K562 (cell line): ENCODE results near the gene ACVR2B. TPM values are rescaled to one million over a fixed set of nuclear protein-coding genes. Genes with fewer than 3 reads are reported as not detected.

Experiments used
- BACH1 ChIP-seq: fragments of 200-800 bp; sonication (Bioruptor generic); IDR thresholded peaks from 2 replicates; pipeline ENCODE4 v1.6.1; 2016; ENCODE audit warnings: missing genetic modification characterization, missing compliant biosample characterization
- BCLAF1 ChIP-seq, 2 experiments: fragments of 450-650 bp in 1 of 2; IDR thresholded peaks; 2 replicates each; pipeline ENCODE4 v1.6.1; 2011 to 2017; ENCODE audit warnings: low read depth in 2 of 2, antibody characterized with exemption in 1 of 2, borderline replicate concordance in 1 of 2, low read length in 1 of 2, mild to moderate bottlenecking in 1 of 2, mixed read lengths in 1 of 2; ENCODE audit not compliant: control insufficient read depth in 1 of 2
- BHLHE40 ChIP-seq: IDR thresholded peaks from 2 replicates; pipeline ENCODE4 v1.6.1; 2011; ENCODE audit warnings: low read length, improper control_type of control experiment
- BRD9 ChIP-seq: fragments of 450-650 bp; IDR thresholded peaks from 2 replicates; pipeline ENCODE4 v1.6.1; 2018; ENCODE audit warnings: low read depth; ENCODE audit not compliant: partially characterized antibody
- CHD1 ChIP-seq: fragments of 200-600 bp; sonication (generic); IDR thresholded peaks from one replicate; pipeline ENCODE4 v1.6.1; 2012; ENCODE audit warnings: mild to moderate bottlenecking, moderate library complexity, low read length, inconsistent platforms
- ERF ChIP-seq: fragments of 450-650 bp; formaldehyde crosslinking; IDR thresholded peaks from 2 replicates; pipeline ENCODE4 v1.4.0; 2020; ENCODE audit warnings: mild to moderate bottlenecking, mixed read lengths
- GTF2A2 ChIP-seq: IDR thresholded peaks from 2 replicates; pipeline ENCODE4 v1.6.1; 2016; ENCODE audit warnings: mild to moderate bottlenecking, missing genetic modification characterization, missing compliant biosample characterization
- HMG20A ChIP-seq: fragments of 450-650 bp; formaldehyde crosslinking; conservative IDR thresholded peaks from 2 replicates; pipeline ENCODE4 v1.4.0; 2020; ENCODE audit warnings: mild to moderate bottlenecking, mixed read lengths
- KDM4B ChIP-seq, 2 experiments: fragments of 450-650 bp in 1 of 2; sonication (generic) in 1 of 2; IDR thresholded peaks; 2 replicates each; pipeline ENCODE4 v1.6.1; 2016 to 2017; ENCODE audit warnings: borderline replicate concordance in 2 of 2, antibody characterized with exemption in 1 of 2, low read depth in 1 of 2, mild to moderate bottlenecking in 1 of 2
- PBX2 ChIP-seq, 2 experiments: IDR thresholded peaks in 1 of 2; conservative IDR thresholded peaks in 1 of 2; 2 replicates each; pipeline ENCODE4 v1.6.1; 2016; ENCODE audit warnings: low read depth in 2 of 2, mild to moderate bottlenecking in 1 of 2, missing compliant biosample characterization in 1 of 2, missing genetic modification characterization in 1 of 2, moderate library complexity in 1 of 2
- TAF9B ChIP-seq: fragments of 450-650 bp; IDR thresholded peaks from 2 replicates; pipeline ENCODE4 v1.6.1; 2018; ENCODE audit warnings: mild to moderate bottlenecking; ENCODE audit not compliant: partially characterized antibody
- ZBTB8A ChIP-seq: fragments of 450-650 bp; IDR thresholded peaks from 2 replicates; pipeline ENCODE4 v1.6.1; 2018; ENCODE audit warnings: mild to moderate bottlenecking, moderate library complexity; ENCODE audit not compliant: partially characterized antibody
- ZFP36 ChIP-seq: fragments of 150-350 bp; IDR thresholded peaks from 2 replicates; pipeline ENCODE4 v1.6.1; 2018; ENCODE audit warnings: low read length, low read depth; ENCODE audit not compliant: partially characterized antibody
- ZNF217 ChIP-seq: sonication (generic); formaldehyde crosslinking; IDR thresholded peaks from 2 replicates; pipeline ENCODE4 v1.8.0; 2022; ENCODE audit warnings: mild to moderate bottlenecking, missing genetic modification reagents
- ZNF274 ChIP-seq: IDR thresholded peaks from 2 replicates; pipeline ENCODE4 v1.6.1; 2011; ENCODE audit warnings: low read depth, mild to moderate bottlenecking, low read length, moderate library complexity, borderline replicate concordance
- ZNF347 ChIP-seq: fragments of 450-650 bp; formaldehyde crosslinking; IDR thresholded peaks from 2 replicates; pipeline ENCODE4 v1.4.0; 2020; ENCODE audit warnings: low read depth, mild to moderate bottlenecking, moderate library complexity
- polyA plus RNA-seq, 8 experiments: library from polyadenylated mRNA; depleted of rRNA in 4 of 8; stranded (reverse) in 5 of 8; unstranded in 3 of 8; fragments of >200 nt; fragmentation: Nextera tagmentation in 2 of 8; fragmentation: Illumina TruSeq in 1 of 8; extraction: Ambion mirVana in 2 of 8; extraction: Trizol in 1 of 8; gene quantifications; 2 replicates each; pipeline versions ENCODE4 v1.2.1 to v1.2.3, GENCODE V29; 2011 to 2014; ENCODE audit warnings: inconsistent platforms in 1 of 8, missing spikeins in 1 of 8
- total RNA-seq, 7 experiments: library from RNA; depleted of rRNA in 6 of 7; stranded (reverse); fragments of >200 nt in 6 of 7; fragmentation: Illumina TruSeq in 2 of 7; extraction: Trizol in 2 of 7; gene quantifications; 2 replicates each; pipeline versions ENCODE4 v1.2.1 to v1.2.3, GENCODE V29; 2011 to 2021; ENCODE audit warnings: low replicate concordance in 1 of 7
- TF ChIP-seq, protein P1 (sequence below): fragments of 450-650 bp; formaldehyde crosslinking; conservative IDR thresholded peaks from 2 replicates; pipeline ENCODE4 v1.4.0; 2022; ENCODE audit warnings: mild to moderate bottlenecking, missing genetic modification characterization
- TF ChIP-seq, protein P2 (sequence below): sonication (generic); formaldehyde crosslinking; IDR thresholded peaks from 2 replicates; pipeline ENCODE4 v1.9.0; 2022; ENCODE audit warnings: mild to moderate bottlenecking, missing genetic modification reagents

The ACVR2B gene
- total and polyA plus RNA-seq, 9 of the 15 experiments (the other 6 are each of a cell fraction or from before 2014, with no cell fraction given), result 1.8 to 23.7 (median 7.1) TPM

DNA sequence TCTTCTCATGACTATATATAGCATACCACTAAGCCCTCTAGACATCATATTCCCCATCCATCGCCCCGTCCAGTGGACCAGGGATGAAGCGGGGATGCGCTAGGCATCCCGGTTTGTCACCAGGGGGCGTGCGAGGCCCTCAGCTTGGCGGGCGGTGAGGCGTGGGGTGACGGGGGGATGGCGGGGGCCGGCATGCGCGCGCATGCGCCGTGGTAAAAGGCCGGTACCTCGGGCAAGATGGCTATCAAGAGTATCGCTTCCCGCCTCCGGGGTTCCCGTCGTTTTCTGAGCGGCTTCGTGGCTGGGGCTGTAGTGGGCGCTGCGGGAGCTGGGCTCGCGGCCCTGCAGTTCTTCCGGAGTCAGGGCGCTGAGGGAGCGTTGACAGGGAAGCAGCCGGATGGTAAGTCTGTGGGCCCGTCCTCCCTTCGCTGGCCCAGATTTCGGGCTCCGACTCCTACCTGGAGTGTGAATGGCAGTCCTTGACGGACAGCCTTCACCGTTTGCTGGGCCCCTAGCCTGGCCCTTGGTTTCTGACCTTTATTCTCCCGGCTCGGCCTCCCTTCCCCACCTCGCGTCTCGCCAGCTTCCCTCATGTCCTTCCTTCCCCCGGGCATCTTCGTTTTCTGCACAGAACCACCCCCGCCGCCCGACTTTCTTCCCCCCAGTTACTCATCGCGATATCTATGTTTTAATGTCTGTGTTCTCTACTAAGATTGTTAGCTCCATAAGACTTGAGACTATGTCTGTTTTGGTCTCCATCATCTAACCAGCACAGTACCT is 42.6 kb downstream of the ACVR2B start, which contains the start of gene EXOG (continued):
- TF ChIP-seq BCLAF1 (IDR thresholded peaks at IDR 0.05; ENCODE audit: borderline replicate concordance in 1 of 2, control insufficient read depth in 1 of 2, low read depth in 2 of 2, low read length in 1 of 2) (no peak), TAF9B (peak; percentile 52), GTF2A2 (no peak), ERF (CRISPR knock-in tag) (0 out of 2 replicates have a peak, but pooled peaks have one; percentile 39), PBX2 (CRISPR knock-in tag; IDR thresholded peaks at IDR 0.05; ENCODE audit: low read depth) (no peak), PBX2 (tag; conservative IDR thresholded peaks at IDR 0.05; ENCODE audit: low read depth) (no peak), KDM4B (IDR thresholded peaks at IDR 0.05; ENCODE audit: borderline replicate concordance in 2 of 2, low read depth in 1 of 2) (peak in 1 of 2 experiments; percentile 72; a peak in 1 of 4 replicates), BACH1 (tag) (no peak), ZBTB8A (no peak), HMG20A (CRISPR knock-in tag) (no peak), ZNF217 (no peak), ZFP36 (peak; percentile 38), BHLHE40 (peak; percentile 51; the same call in 1 of the 2 replicates), BRD9 (no peak), ZNF274 (no peak), CHD1 (no peak), ZNF347 (CRISPR knock-in tag) (no peak)
- TF ChIP-seq, protein P1, sequence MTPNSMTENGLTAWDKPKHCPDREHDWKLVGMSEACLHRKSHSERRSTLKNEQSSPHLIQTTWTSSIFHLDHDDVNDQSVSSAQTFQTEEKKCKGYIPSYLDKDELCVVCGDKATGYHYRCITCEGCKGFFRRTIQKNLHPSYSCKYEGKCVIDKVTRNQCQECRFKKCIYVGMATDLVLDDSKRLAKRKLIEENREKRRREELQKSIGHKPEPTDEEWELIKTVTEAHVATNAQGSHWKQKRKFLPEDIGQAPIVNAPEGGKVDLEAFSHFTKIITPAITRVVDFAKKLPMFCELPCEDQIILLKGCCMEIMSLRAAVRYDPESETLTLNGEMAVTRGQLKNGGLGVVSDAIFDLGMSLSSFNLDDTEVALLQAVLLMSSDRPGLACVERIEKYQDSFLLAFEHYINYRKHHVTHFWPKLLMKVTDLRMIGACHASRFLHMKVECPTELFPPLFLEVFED (CRISPR knock-in tag), result 0 out of 2 replicates have a peak, but pooled peaks have one; percentile 56
- TF ChIP-seq, protein P2, sequence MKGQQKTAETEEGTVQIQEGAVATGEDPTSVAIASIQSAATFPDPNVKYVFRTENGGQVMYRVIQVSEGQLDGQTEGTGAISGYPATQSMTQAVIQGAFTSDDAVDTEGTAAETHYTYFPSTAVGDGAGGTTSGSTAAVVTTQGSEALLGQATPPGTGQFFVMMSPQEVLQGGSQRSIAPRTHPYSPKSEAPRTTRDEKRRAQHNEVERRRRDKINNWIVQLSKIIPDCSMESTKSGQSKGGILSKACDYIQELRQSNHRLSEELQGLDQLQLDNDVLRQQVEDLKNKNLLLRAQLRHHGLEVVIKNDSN, result no peak
